HG02970 (cell line): Measurements from ENCODE around the gene PDSS2.
"Not testable (repeated sequence)": the region's sequence is repeated elsewhere in the genome, so short reads cannot be mapped to it uniquely, and the experiment has no call there.

Source experiments
- ATAC-seq: cut with Tn5 transposase; IDR thresholded peaks from one replicate; pipeline ENCODE4 v1.9.1; 2021; ENCODE audit warnings: mild to moderate bottlenecking, moderate library complexity, moderate number of reproducible peaks; ENCODE audit not compliant: unreplicated experiment, low FRiP score

Gene PDSS2

GRCh38 chr6:107231243-107231642 is 228.1 kb downstream of the PDSS2 start:
- ATAC-seq = no peak

GRCh38 chr6:107230448-107230847 is 228.9 kb downstream of the PDSS2 start:
- no peak for ATAC-seq

- ATAC-seq = no peak
Observed at GRCh38 chr6:107230024-107230423, 229.3 kb downstream of the PDSS2 start.

- ATAC-seq = no peak
Observed at GRCh38 chr6:107228754-107229153, 230.6 kb downstream of the PDSS2 start.

DNA sequence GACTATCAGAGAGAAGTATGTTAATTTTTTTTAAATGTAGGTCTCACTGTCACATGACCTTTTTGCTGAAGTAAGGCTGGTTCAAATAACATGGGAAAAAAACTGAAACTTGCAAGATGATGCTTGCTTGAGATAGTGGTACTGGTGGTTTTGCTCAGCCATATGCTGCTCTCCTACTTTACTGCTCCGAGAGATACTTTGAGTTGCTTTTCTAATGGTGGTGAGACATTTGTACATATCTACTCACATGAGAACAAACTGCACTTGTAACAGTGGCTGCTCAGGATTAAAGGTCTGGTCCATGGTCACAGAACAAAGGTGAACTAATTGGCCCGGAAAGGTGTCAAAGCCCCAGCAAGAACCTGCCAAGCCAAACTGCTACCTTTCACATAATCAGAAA is 237.8 kb downstream of the PDSS2 start:
- ATAC-seq = no peak

GRCh38 chr6:107219851-107220250 is 239.5 kb downstream of the PDSS2 start:
- no peak for ATAC-seq

- ATAC-seq = no peak
Observed at GRCh38 chr6:107218142-107218541, 241.2 kb downstream of the PDSS2 start.

GRCh38 chr6:107217248-107217647 is 242.1 kb downstream of the PDSS2 start:
- no peak for ATAC-seq

- ATAC-seq = no peak
Observed at GRCh38 chr6:107216197-107216933, 243.0 kb downstream of the PDSS2 start.

GRCh38 chr6:107215334-107215733 is 244.0 kb downstream of the PDSS2 start:
- ATAC-seq = no peak

- ATAC-seq = no peak
Observed at GRCh38 chr6:107214655-107215054, 244.7 kb downstream of the PDSS2 start.

- ATAC-seq = no peak
Observed at GRCh38 chr6:107209406-107210305, 249.7 kb downstream of the PDSS2 start.

DNA sequence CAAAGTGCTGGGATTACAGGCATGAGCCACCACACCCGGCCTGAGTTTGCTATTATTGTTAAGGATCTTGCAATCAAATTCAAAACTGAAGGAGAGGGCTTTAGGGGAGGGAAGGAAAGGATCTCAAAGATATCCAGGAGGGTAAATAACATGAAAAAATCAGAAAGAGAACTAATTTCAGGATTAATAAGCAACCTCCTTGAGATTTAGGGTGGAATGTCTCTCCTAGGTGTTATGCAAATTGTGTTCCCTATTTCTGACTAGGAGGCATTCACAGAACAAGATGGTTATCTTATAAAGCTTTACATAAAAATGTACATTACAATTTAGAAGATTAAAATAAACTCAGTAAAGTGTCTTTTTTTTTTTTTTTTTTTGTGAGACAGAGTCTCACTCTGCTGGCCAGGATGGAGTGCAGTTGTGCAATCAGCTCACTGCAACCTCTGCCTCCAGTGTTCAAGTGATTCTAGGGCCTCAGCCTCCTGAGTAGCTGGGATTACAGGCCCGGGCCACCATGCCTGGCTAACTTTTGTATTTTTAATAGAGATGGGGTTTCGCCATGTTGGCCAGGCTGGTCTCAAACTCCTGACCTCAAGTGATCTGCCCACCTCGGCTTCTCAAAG is 252.0 kb downstream of the PDSS2 start:
- no peak for ATAC-seq

- ATAC-seq = no peak
Observed at GRCh38 chr6:107205058-107205998, 254.0 kb downstream of the PDSS2 start.

DNA sequence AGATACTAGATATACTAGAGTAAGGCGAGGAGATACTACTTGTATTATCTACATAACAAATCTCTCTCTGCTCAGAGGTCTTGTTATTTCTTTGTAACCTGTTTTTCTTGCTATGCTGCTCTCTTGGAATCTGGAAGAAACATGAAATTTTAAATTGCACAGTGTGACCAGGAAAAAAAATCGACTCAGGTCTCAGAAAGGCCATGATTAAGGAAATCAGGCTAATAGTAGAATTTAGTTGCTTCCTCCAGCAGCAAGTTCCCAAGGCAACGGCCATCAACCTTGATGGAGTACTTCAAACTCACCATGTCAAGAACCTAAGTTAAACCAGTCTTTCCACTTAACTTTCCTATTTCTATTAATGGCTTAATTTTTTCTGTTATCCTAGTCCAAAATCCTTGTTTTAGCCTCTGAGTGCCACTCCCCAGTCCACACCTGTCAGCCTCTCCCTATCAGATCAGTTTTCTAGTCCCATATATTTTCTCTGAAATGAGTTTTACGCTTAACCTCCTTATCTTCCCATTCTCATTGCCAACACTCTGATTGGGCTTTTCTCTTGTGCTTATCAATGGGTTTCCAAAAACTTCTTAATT is 256.4 kb downstream of the PDSS2 start:
- ATAC-seq = no peak

DNA sequence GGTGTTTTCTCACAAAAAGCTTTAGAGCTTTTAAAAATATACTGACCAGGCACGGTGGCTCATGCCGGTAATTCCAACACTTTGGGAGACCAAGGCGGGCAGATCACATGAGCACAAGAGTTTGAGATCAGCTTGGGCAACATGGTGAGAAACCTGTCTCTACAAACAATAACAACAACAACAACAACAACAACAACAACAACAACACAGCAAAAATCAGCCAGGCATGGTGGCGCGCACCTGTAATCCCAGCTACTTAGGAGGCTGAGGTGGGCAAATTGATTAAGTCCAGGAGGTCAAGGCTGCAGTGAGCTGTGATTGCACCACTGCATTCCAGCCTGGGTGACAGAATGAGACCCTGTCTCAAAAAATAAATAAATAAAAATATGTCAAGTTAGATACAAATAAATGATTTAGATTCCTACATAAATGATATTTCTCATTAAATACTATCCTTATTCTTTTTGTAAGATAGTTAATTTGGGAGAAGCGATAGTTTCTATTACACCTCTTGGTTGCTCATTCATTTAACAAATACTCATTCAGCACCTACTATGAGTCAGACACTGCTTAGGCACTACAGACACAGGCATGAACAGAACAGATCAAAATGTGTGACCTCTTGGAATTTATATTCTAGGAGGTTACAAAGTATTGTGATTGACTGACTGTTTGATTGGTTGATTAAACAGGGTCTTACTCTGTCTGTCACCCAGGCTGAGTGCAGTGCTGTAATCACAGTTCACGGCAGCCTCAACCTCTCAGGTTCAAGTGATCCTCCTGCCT is 260.5 kb downstream of the PDSS2 start:
- no peak for ATAC-seq

DNA sequence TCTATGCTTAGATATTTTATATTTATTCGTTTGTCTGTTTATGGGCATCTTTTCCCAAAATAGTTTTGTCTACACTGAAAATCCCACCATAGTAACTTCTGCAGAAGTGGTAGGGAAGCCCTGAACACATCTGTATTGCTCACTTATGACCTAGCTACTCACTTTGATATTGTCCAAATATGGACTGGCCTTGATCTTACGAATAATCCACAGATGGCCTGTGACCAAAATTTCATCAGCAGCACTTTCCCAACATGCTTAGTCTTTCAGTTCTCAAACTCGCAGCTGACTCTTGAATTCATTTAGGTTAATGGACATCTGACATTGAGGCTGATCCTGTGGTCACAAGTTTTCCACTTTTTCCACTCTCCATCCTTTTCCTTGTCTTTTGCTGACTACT is 263.2 kb downstream of the PDSS2 start:
- no peak for ATAC-seq

GRCh38 chr6:107194723-107195122 is 264.6 kb downstream of the PDSS2 start:
- not testable (repeated sequence) for ATAC-seq

DNA sequence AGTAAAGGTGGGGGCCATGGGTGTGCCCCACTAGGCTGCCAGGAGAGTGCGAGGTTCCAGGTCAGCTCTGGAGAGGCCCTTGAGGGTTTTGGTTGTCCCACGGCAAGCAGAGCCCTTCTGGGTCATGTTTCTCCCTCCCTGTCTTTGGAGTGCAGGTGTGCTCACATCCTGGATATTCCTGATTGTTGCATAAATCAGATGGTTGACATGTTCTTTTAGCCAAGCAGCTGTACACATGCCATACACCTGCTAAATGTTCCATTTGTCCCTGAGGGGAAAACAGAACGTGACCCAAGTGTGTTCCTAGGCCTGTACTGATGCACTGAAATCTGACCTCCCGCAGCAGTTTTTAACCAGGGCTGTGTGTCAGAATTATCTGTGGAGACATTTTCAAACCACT is 266.5 kb downstream of the PDSS2 start:
- ATAC-seq = no peak
